DND-41 (cell line): ENCODE data around the gene DCDC1.

Source experiments
- ATAC-seq: fragments of 200-7000 bp; cut with Tn5 transposase; 3 replicates; pipeline ENCODE4 v1.9.1; 2021; ENCODE audit warnings: low read depth; ENCODE audit not compliant: insufficient read depth
- DNase-seq: peaks from one replicate; pipeline ENCODE4 v3.0.0-alpha.2; 2020
- H2AFZ ChIP-seq: 2 replicates; pipeline ENCODE4 v1.6.0; 2012; ENCODE audit warnings: low read depth, low read length
- H3K27ac ChIP-seq: 2 replicates; pipeline ENCODE4 v1.5.1; 2012; ENCODE audit warnings: low read length, inconsistent platforms
- H3K27me3 ChIP-seq: fragments of 200-600 bp; sonication (generic); 2 replicates; pipeline ENCODE4 v1.6.0; 2012; ENCODE audit warnings: low read length, mild to moderate bottlenecking, inconsistent platforms; ENCODE audit not compliant: insufficient read depth, poor library complexity
- H3K36me3 ChIP-seq: 2 replicates; pipeline ENCODE4 v1.5.1; 2012; ENCODE audit warnings: low read length, inconsistent platforms; ENCODE audit not compliant: insufficient read depth
- H3K4me1 ChIP-seq: 2 replicates; pipeline ENCODE4 v1.5.1; 2012; ENCODE audit warnings: mild to moderate bottlenecking, low read length; ENCODE audit not compliant: insufficient read depth
- H3K4me2 ChIP-seq: 2 replicates; pipeline ENCODE4 v1.6.0; 2012; ENCODE audit warnings: mild to moderate bottlenecking, moderate library complexity, low read length, inconsistent platforms; ENCODE audit not compliant: insufficient read depth
- H3K4me3 ChIP-seq, 2 experiments: fragments of 200-600 bp in 1 of 2; shearing (Covaris generic) in 1 of 2; 2 replicates each; pipeline ENCODE4 v1.5.1; 2012 to 2016; ENCODE audit warnings: inconsistent platforms in 2 of 2, low read length in 2 of 2, mild to moderate bottlenecking in 2 of 2, low read depth in 1 of 2, moderate library complexity in 1 of 2
- H3K79me2 ChIP-seq: 2 replicates; pipeline ENCODE4 v1.6.0; 2012; ENCODE audit warnings: low read length, inconsistent platforms; ENCODE audit not compliant: insufficient read depth
- H3K9ac ChIP-seq: 2 replicates; pipeline ENCODE4 v1.6.0; 2012; ENCODE audit warnings: low read depth, mild to moderate bottlenecking, inconsistent platforms, low read length, moderate library complexity
- H3K9me3 ChIP-seq: 2 replicates; pipeline ENCODE4 v1.5.1; 2012; ENCODE audit warnings: low read length, moderate library complexity, mild to moderate bottlenecking, inconsistent platforms; ENCODE audit not compliant: insufficient read depth, severe bottlenecking
- H4K20me1 ChIP-seq: 2 replicates; pipeline ENCODE4 v1.6.0; 2012; ENCODE audit warnings: low read length; ENCODE audit not compliant: insufficient read depth
- EZH2 ChIP-seq: IDR thresholded peaks from 3 replicates; pipeline ENCODE4 v1.6.1; 2012; ENCODE audit warnings: borderline replicate concordance, low read depth, mild to moderate bottlenecking, moderate library complexity, low read length, inconsistent platforms; ENCODE audit not compliant: severe bottlenecking
- TF ChIP-seq, protein P1 (sequence below): IDR thresholded peaks from 2 replicates; pipeline ENCODE4 v1.5.1; 2012; ENCODE audit warnings: borderline replicate concordance, low read length, moderate library complexity, mild to moderate bottlenecking; ENCODE audit not compliant: poor library complexity, severe bottlenecking; ENCODE audit errors: extremely low read depth

Gene DCDC1

DNA sequence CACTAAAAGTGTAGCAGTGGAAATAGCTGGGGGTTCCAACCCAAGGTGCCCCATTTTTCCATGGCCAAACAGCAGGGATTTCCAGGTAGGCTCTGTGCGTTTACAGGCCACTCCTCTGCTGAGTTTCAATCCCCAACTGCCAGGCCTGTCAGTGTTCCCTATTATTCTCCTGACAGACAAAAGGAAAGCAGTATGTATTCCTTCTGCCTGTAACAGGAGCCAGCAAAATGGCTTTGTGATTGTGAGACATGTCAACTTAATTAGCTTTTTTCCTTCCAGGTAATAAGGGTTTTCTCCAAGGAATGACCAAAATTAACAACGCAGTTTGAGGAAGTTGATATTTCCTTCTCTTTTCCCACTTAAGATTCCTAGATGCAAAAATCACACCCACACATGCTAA lies 506.3 kb downstream of the DCDC1 start:
- Histone ChIP-seq H3K4me1 (no peaks in the 10 kb centered on the region), H3K36me3 (no peaks in the 10 kb centered on the region), H3K4me2 (no peak overlapping the region), H3K4me3 (no peak overlapping the region), H2AFZ (no peak overlapping the region), H3K9me3 (no peaks in the 10 kb centered on the region), H3K9ac (no peak overlapping the region), H3K27me3 (no peaks in the 10 kb centered on the region), H4K20me1 (no peaks in the 10 kb centered on the region), H3K79me2 (no peaks in the 10 kb centered on the region), H3K27ac (no peak overlapping the region)
- TF ChIP-seq, protein P1, sequence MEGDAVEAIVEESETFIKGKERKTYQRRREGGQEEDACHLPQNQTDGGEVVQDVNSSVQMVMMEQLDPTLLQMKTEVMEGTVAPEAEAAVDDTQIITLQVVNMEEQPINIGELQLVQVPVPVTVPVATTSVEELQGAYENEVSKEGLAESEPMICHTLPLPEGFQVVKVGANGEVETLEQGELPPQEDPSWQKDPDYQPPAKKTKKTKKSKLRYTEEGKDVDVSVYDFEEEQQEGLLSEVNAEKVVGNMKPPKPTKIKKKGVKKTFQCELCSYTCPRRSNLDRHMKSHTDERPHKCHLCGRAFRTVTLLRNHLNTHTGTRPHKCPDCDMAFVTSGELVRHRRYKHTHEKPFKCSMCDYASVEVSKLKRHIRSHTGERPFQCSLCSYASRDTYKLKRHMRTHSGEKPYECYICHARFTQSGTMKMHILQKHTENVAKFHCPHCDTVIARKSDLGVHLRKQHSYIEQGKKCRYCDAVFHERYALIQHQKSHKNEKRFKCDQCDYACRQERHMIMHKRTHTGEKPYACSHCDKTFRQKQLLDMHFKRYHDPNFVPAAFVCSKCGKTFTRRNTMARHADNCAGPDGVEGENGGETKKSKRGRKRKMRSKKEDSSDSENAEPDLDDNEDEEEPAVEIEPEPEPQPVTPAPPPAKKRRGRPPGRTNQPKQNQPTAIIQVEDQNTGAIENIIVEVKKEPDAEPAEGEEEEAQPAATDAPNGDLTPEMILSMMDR, result no peak
- no peak for TF ChIP-seq EZH2
- ATAC-seq (no peak), DNase-seq (no peak)

DNA sequence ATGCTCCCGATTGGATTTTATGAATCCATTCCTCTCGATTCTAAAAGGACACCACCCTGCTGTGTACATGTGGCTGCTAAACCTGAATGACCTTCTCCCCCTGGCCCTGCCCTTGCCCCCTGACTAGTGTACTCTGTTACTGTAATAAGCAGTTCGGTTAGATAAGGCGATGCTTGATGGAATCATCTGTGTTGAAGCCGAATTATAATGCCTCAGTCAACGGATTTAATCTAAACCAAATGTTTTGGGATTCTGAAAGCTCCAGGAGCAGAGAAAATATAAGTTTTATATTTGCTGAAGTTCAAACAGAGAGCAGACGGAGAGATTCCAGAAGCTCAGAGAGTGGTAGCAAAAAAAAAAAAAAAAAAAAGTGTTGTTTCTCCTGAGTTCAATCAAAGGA lies 508.0 kb downstream of the DCDC1 start:
- H3K27me3 ChIP-seq, result no peaks in the 10 kb centered on the region
- no peaks in the 10 kb centered on the region for H3K79me2 ChIP-seq
- no peak overlapping the region for H3K4me3 ChIP-seq
- H4K20me1 ChIP-seq, result no peaks in the 10 kb centered on the region
- no peak overlapping the region for H2AFZ ChIP-seq
- no peak for TF ChIP-seq EZH2
- TF ChIP-seq, protein P1, result no peak
- ATAC-seq, result no peak
- no peaks in the 10 kb centered on the region for H3K4me1 ChIP-seq
- DNase-seq, result no peak
- H3K9ac ChIP-seq, result no peak overlapping the region
- H3K9me3 ChIP-seq, result no peaks in the 10 kb centered on the region
- no peak overlapping the region for H3K4me2 ChIP-seq
- no peak overlapping the region for H3K27ac ChIP-seq
- no peaks in the 10 kb centered on the region for H3K36me3 ChIP-seq

DNA sequence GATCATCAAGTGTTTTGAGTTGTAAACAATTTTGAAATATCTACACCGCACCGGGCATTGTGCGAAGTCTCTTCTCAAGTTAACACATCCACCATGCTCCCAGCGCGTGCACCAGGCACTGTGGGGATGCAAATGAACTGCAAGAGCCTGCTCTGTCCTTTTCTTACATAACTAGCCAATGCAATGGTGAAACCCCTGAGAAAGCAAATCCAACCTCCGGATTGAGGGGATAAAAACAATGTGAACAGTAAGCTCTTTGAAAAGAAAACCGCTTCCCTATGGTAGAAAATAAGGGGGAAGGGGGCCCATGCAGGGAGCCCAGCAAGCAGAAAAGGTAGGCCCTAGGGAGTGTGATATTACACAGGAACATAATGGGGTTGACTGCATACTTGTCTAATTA lies 508.5 kb downstream of the DCDC1 start:
- Histone ChIP-seq H3K4me1 (no peaks in the 10 kb centered on the region), H3K9ac (no peak overlapping the region), H3K79me2 (no peaks in the 10 kb centered on the region), H3K36me3 (no peaks in the 10 kb centered on the region), H3K9me3 (no peaks in the 10 kb centered on the region), H3K27ac (no peak overlapping the region), H3K27me3 (no peaks in the 10 kb centered on the region), H3K4me2 (no peak overlapping the region), H4K20me1 (no peaks in the 10 kb centered on the region), H3K4me3 (no peak overlapping the region), H2AFZ (no peak overlapping the region)
- DNase-seq (no peak), ATAC-seq (no peak)
- TF ChIP-seq, protein P1, result no peak
- no peak for TF ChIP-seq EZH2

DNA sequence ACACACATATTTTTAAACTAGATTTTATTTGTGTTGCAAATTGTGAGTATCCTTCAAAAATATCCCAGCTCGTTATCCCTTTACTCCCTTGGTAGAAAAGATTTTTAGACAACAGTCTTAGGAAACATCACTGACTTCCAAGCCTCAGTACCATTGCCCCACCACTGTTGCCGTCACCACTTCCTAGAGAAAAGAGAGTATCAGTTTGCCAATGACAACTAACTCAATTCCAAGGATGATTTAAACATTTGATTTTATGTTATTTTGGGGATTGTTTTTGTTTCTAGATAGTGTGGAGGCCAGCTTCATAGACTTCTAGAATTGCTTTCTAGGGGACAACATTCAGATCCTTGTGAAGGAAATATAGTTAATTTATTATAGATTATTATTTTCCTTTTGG lies 509.4 kb downstream of the DCDC1 start:
- H2AFZ ChIP-seq, result no peak overlapping the region
- H3K4me1 ChIP-seq, result no peaks in the 10 kb centered on the region
- H3K27me3 ChIP-seq, result no peaks in the 10 kb centered on the region
- no peak for DNase-seq
- no peak overlapping the region for H3K4me3 ChIP-seq
- H3K9ac ChIP-seq, result no peak overlapping the region
- no peak overlapping the region for H3K4me2 ChIP-seq
- no peaks in the 10 kb centered on the region for H4K20me1 ChIP-seq
- no peak for ATAC-seq
- H3K9me3 ChIP-seq, result no peaks in the 10 kb centered on the region
- no peak for TF ChIP-seq EZH2
- TF ChIP-seq, protein P1, result no peak
- no peak overlapping the region for H3K27ac ChIP-seq
- H3K79me2 ChIP-seq, result no peaks in the 10 kb centered on the region
- no peaks in the 10 kb centered on the region for H3K36me3 ChIP-seq
